Heart left ventricle (tissue), 16 donors: ENCODE data around the gene ADAMTSL1. TPM values are rescaled to one million over a fixed set of nuclear protein-coding genes. Genes with fewer than 3 reads are reported as not detected.

Source experiments
- ATAC-seq, 4 donors: fragments of 200-7000 bp; cut with Tn5 transposase; one replicate each; pipeline ENCODE4 v1.9.1; 2020 to 2022; ENCODE audit warnings: moderate library complexity in 4 of 4, mild to moderate bottlenecking in 3 of 4, moderate number of reproducible peaks in 1 of 4
- DNase-seq, 5 donors: peaks; one replicate each; pipeline ENCODE4 v3.0.0-alpha.2; 2020
- H3K27ac ChIP-seq, 12 donors: fragments of 200-600 bp; sonication (generic) in 4 of 12; one replicate each; pipeline versions ENCODE4 v1.5.0 to v1.8.0; 2016 to 2022; ENCODE audit warnings: mild to moderate bottlenecking in 2 of 12
- H3K27me3 ChIP-seq, 9 donors: fragments of 200-600 bp; sonication (generic) in 2 of 9; one replicate each; pipeline versions ENCODE4 v1.5.1 to v1.8.0; 2016 to 2022; ENCODE audit warnings: mild to moderate bottlenecking in 3 of 9
- H3K36me3 ChIP-seq, 9 donors: fragments of 200-600 bp; sonication (generic) in 2 of 9; one replicate each; pipeline versions ENCODE4 v1.5.0 to v1.8.0; 2018 to 2022; ENCODE audit warnings: mild to moderate bottlenecking in 2 of 9
- H3K4me1 ChIP-seq, 12 donors: fragments of 200-600 bp; sonication (generic) in 4 of 12; one replicate each; pipeline versions ENCODE4 v1.5.0 to v1.8.0; 2016 to 2022; ENCODE audit warnings: mild to moderate bottlenecking in 3 of 12
- H3K4me3 ChIP-seq, 12 donors: fragments of 200-600 bp; sonication (generic) in 4 of 12; one replicate each; pipeline versions ENCODE4 v1.5.0 to v1.8.0; 2017 to 2022; ENCODE audit warnings: mild to moderate bottlenecking in 9 of 12, moderate library complexity in 4 of 12
- H3K9me3 ChIP-seq, 12 donors: fragments of 200-600 bp; sonication (generic) in 4 of 12; one replicate each; pipeline versions ENCODE4 v1.5.0 to v1.8.0; 2016 to 2022; ENCODE audit warnings: mild to moderate bottlenecking in 1 of 12
- POLR2A ChIP-seq, 2 donors: fragments of 450-650 bp; IDR thresholded peaks; one replicate each; pipeline ENCODE4 v1.6.1; 2017; ENCODE audit warnings: antibody characterized with exemption in 2 of 2, mild to moderate bottlenecking in 2 of 2, moderate library complexity in 2 of 2
- WGBS, 4 donors: extraction: QIAGEN DNeasy Blood & Tissue Kit in 2 of 4; methylation state at CpG; one replicate each; pipeline versions ENCODE4 v1.1.5 to v1.1.7; 2013 to 2018; 5-methylcytosine and 5-hydroxymethylcytosine counted together
- intact Hi-C, 10 donors: fragments of 100-400 bp; cut with DNase I; formaldehyde crosslinking; loops; one replicate each; pipeline versions ENCODE4 v1.11.1 to v1.14.2; 2022
- polyA plus RNA-seq, 2 donors: library from polyadenylated mRNA; stranded (reverse); fragments of 200-250 nt; gene quantifications; one replicate each; pipeline ENCODE4 v1.2.3, GENCODE V29; 2013
- total RNA-seq, 9 donors: library from RNA; depleted of rRNA in 2 of 9; stranded (reverse); fragments of >200 nt in 2 of 9; fragmentation: NEBNext Ultra II Directional in 3 of 9; extraction: Animal tissue kit (Norgen Biotek cat#: 25700) in 3 of 9; gene quantifications; one replicate each; pipeline versions ENCODE4 v1.1.0 to v1.2.4, GENCODE V29; 2016 to 2023
- TF ChIP-seq, protein P1 (sequence below), 12 donors: fragments of 200-600 bp; sonication (generic) in 4 of 12; IDR thresholded peaks; one replicate each; pipeline versions ENCODE4 v1.5.0 to v1.8.0; 2018 to 2022; ENCODE audit warnings: antibody characterized with exemption in 12 of 12, mild to moderate bottlenecking in 5 of 12
- donor health status: ischemic (EF 13 %, LVEDD 7.1; RV severe dilation, severe dysfunction).
- donor health status: healthy with polysubstance abuse.
- donor health status: DM: no; HTN: yes; CAD: no.
- donor health status: DM: no; HTN: no; CAD: no.
- donor health status: ischemic (EF 25% LVEDD 6.9; RV normal size, moderate dysfunction).
- donor health status: ischemic (EF 25% LVEDD 5.7; RV mildly dilated, moderate dysfunction).
- donor health status: healthy.
- donor health status: DM: yes; HTN: yes; CAD: no.
- donor health status: ischemic (EF 35%, LVEDD 5.7; RV mildly dilated, moderate dysfunction).
- donor health status: nonischemic (EF 11% LVEDD 7.7; RV severe dilation, severe dysfunction).
- donor health status: DM: yes; HTN: yes; CAD: no.
- donor health status: PGD.
- donor health status: ischemic (EF 29% LVEDD 5.4; RV normal size, mild dysfunction).
- donor health status: nonischemic (EF 23%, LVEDD 6.1; RV moderate dilation, normal function).

Gene ADAMTSL1
- total and polyA plus RNA-seq, 11 donors: 0.46 to 4.7 (median 1.1) TPM

DNA sequence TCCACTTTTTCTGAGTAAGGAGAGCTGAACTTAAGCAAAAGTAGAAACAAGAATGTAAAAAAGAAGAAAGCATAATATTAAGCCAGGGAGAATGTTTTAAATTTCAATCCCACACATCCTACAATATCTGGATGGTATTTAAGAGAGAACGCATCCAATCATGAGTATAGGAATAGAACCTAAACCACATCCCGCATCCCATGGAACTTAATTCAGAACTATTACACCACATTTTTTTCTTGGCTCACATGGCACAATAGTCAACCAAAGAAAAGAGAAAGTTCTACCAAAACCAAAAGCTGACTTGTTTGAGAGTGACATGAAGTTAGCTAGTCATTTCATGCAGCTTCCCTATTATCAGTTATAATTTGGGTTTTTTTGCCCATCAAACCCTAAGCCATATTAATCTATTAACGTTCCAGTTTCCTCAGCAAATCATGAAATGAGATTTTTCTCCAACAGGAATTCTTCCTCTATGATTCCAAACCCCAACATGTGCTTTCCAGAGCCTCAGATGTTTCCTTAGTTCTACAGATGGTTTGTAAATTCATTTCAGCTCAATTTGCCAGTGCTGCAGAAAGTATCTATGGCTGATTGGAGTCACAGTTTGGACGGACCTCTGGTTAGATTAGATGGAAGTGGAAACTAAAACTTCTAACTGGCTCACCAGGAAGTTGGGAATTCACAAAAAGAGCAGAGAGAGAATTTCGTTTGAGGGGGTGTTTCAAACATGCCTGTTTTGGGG is 22.5 kb downstream of the ADAMTSL1 start:
- Histone ChIP-seq H3K27me3 (no peaks in the 10 kb centered on the region), H3K9me3 (no peaks in the 10 kb centered on the region), H3K4me1 (peaks cover 0 to 22% (median 5%) of the 10 kb centered on the region in 12 donors), H3K36me3 (no peaks in the 10 kb centered on the region), H3K4me3 (no peak overlapping the region), H3K27ac (no peak overlapping the region)
- ATAC-seq: no peak
- TF ChIP-seq POLR2A (IDR thresholded peaks at IDR 0.05): no peak
- TF ChIP-seq, protein P1, sequence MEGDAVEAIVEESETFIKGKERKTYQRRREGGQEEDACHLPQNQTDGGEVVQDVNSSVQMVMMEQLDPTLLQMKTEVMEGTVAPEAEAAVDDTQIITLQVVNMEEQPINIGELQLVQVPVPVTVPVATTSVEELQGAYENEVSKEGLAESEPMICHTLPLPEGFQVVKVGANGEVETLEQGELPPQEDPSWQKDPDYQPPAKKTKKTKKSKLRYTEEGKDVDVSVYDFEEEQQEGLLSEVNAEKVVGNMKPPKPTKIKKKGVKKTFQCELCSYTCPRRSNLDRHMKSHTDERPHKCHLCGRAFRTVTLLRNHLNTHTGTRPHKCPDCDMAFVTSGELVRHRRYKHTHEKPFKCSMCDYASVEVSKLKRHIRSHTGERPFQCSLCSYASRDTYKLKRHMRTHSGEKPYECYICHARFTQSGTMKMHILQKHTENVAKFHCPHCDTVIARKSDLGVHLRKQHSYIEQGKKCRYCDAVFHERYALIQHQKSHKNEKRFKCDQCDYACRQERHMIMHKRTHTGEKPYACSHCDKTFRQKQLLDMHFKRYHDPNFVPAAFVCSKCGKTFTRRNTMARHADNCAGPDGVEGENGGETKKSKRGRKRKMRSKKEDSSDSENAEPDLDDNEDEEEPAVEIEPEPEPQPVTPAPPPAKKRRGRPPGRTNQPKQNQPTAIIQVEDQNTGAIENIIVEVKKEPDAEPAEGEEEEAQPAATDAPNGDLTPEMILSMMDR (IDR thresholded peaks at IDR 0.05): no peak
- no peak for DNase-seq
- WGBS, 4 donors: 70 to 77% (median 74%) methylated on average over 5 of the region's 5 CpGs
- intact Hi-C loops: loop anchor here in 1 of 10 donors (10.0 kb wide), 1 partner anchor 78 kb away; no protein-coding TSS in a partner anchor

DNA sequence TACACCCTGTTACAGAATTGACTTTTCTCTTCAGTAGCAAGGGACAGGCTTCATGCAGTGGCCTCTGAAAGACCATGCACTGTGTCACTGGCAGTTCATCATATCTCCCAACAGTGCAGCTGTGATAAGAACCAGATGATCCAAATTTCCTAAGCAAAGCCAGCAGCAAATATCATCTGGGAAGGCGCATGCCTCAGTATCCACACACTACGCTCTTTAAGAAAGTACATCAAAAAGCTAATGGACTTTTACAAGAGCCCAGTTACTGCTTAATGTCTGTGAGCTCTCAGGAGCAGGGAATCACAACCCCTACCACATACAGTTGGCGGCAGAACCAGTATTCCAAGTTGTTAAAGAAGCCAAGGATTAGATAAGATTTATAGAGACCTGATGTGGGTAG is 25.1 kb downstream of the ADAMTSL1 start:
- ATAC-seq (peak in 2 of 4 donors; percentile 24 to 84), DNase-seq (no peak)
- H3K27me3 ChIP-seq: no peaks in the 10 kb centered on the region
- no peak for TF ChIP-seq POLR2A (IDR thresholded peaks at IDR 0.05)
- TF ChIP-seq, protein P1 (IDR thresholded peaks at IDR 0.05): no peak
- H3K27ac ChIP-seq: peak overlapping the region in 1 of 12 donors; percentile 3
- peaks cover 0 to 10% (median 0%) of the 10 kb centered on the region in 12 donors for H3K4me1 ChIP-seq
- intact Hi-C loops: loop anchor here in 1 of 10 donors (10.0 kb wide), 1 partner anchor 76 kb away; no protein-coding TSS in a partner anchor
- 45 to 64% (median 59%) methylated on average over 3 of the region's 3 CpGs for WGBS, 4 donors
- no peaks in the 10 kb centered on the region for H3K36me3 ChIP-seq
- no peaks in the 10 kb centered on the region for H3K9me3 ChIP-seq
- H3K4me3 ChIP-seq: no peak overlapping the region

DNA sequence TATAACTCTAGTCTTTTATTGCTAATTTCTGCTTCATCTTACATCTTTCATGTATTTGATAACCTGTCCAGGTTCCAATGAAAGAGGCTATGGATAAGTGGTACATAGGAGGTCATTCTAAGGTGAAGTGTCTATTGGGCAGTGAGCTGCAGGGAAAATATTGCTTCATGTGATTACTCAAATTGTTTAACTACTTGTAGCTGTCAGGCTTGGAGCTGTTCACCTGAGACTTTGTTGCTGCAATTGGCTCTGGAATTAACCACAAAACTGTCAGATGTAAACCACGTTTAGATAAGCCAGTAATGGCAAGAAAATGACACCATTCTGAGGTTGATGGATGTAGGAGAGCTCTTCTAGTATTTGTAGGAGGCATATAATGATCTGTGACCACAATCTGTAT is 26.0 kb downstream of the ADAMTSL1 start:
- ATAC-seq (peak in 1 of 4 donors; percentile 36), DNase-seq (no peak)
- peaks cover 0 to 10% (median 0%) of the 10 kb centered on the region in 12 donors for H3K4me1 ChIP-seq
- no peaks in the 10 kb centered on the region for H3K9me3 ChIP-seq
- 27 to 53% (median 43%) methylated on average over 1 of the region's 1 CpG for WGBS, 4 donors
- no peak overlapping the region for H3K4me3 ChIP-seq
- H3K27ac ChIP-seq: no peak overlapping the region
- no peaks in the 10 kb centered on the region for H3K27me3 ChIP-seq
- H3K36me3 ChIP-seq: no peaks in the 10 kb centered on the region
- intact Hi-C loops: loop anchor here in 3 of 10 donors (5.0 to 10.0 kb wide), 3 partner anchors 75 to 527 kb away; no protein-coding TSS in a partner anchor
- no peak for TF ChIP-seq POLR2A (IDR thresholded peaks at IDR 0.05)
- TF ChIP-seq, protein P1 (IDR thresholded peaks at IDR 0.05): no peak

DNA sequence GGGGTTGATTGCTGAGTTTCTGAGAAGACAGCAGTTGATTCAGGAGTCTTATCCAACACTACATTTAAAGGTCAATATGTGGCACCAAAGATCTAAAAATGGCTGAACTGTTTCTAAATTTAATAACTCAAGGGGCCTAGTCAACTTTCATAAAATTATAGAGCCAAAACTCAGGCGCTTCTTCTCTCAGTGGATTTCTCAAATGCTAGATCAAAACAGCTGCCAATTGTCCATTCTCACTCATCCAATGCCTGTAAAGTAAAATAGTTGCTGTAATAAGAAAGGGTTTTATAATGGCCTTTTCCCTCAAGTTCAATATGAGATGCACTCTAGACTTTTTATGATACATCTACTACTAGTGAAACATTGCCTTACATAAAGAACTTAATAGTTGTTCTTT is 26.5 kb downstream of the ADAMTSL1 start:
- Histone ChIP-seq H3K9me3 (no peaks in the 10 kb centered on the region), H3K27ac (no peak overlapping the region), H3K36me3 (no peaks in the 10 kb centered on the region), H3K27me3 (no peaks in the 10 kb centered on the region), H3K4me1 (peaks cover 0 to 10% (median 0%) of the 10 kb centered on the region in 12 donors), H3K4me3 (no peak overlapping the region)
- intact Hi-C loops: loop anchor here in 2 of 10 donors (5.0 to 10.0 kb wide), 2 partner anchors 514 to 527 kb away; no protein-coding TSS in a partner anchor
- TF ChIP-seq, protein P1 (IDR thresholded peaks at IDR 0.05): no peak
- no peak for TF ChIP-seq POLR2A (IDR thresholded peaks at IDR 0.05)
- WGBS, 4 donors: 84 to 92% (median 90%) methylated on average over 1 of the region's 1 CpG
- no peak for ATAC-seq
- DNase-seq: no peak
